ENCODE data around the gene DNAH2.

Gene DNAH2

GRCh38 chr17:7844292-7845154 is 127.0 kb downstream of the DNAH2 start:
- H3K4me3 ChIP-seq (ENCODE audit: low read length), result peak overlapping the region; percentile 87
- peak; percentile 96 for DNase-seq (ENCODE audit: low read depth)
- TF ChIP-seq CTCF (IDR thresholded peaks at IDR 0.05; ENCODE audit: insufficient read depth, low read depth, low read length, missing control alignments), result no peak

- no peak for DNase-seq (ENCODE audit: low read depth)
- H3K4me3 ChIP-seq (ENCODE audit: low read length), result peak overlapping the region; percentile 87
- TF ChIP-seq CTCF (IDR thresholded peaks at IDR 0.05; ENCODE audit: insufficient read depth, low read depth, low read length, missing control alignments), result no peak
These were observed 128.0 kb downstream of the DNAH2 start for GRCh38 chr17:7845359-7846062.

- DNase-seq (ENCODE audit: low read depth), result no peak
- no peak overlapping the region for H3K4me3 ChIP-seq (ENCODE audit: low read length)
These were observed 128.7 kb downstream of the DNAH2 start for GRCh38 chr17:7846063-7846735.

GRCh38 chr17:7846765-7847661 is 129.5 kb downstream of the DNAH2 start:
- H3K4me3 ChIP-seq (ENCODE audit: low read length), result no peak overlapping the region
- DNase-seq (ENCODE audit: low read depth), result no peak
- no peak for TF ChIP-seq CTCF (IDR thresholded peaks at IDR 0.05; ENCODE audit: insufficient read depth, low read depth, low read length, missing control alignments)

More at GRCh38 chr17:7846063-7846735, 128.7 kb downstream of the DNAH2 start:
- TF ChIP-seq CTCF (IDR thresholded peaks at IDR 0.05; ENCODE audit: insufficient read depth, low read depth, low read length, missing control alignments), result no peak

- no peak for DNase-seq (ENCODE audit: low read depth)
- no peak overlapping the region for H3K4me3 ChIP-seq (ENCODE audit: low read length)
- no peak for TF ChIP-seq CTCF (IDR thresholded peaks at IDR 0.05; ENCODE audit: insufficient read depth, low read depth, low read length, missing control alignments)
These were observed 130.6 kb downstream of the DNAH2 start for GRCh38 chr17:7848131-7848579.

- H3K4me3 ChIP-seq (ENCODE audit: low read length), result no peak overlapping the region
- no peak for TF ChIP-seq CTCF (IDR thresholded peaks at IDR 0.05; ENCODE audit: insufficient read depth, low read depth, low read length, missing control alignments)
- DNase-seq (ENCODE audit: low read depth), result no peak
These were observed 131.2 kb downstream of the DNAH2 start for GRCh38 chr17:7848739-7849129.

All from epithelial cell of esophagus (primary cell).